Measurements from ENCODE around the gene WIZ. TPM values are rescaled to one million over a fixed set of nuclear protein-coding genes. Genes with fewer than 3 reads are reported as not detected.

The WIZ gene
- total RNA-seq, 4 donors from 2014 or later = 36.1 to 74.3 (median 50.3) TPM

GRCh38 chr19:15371119-15371518 lies 78.6 kb downstream of the WIZ start:
- Histone ChIP-seq H3K4me3 (no peak overlapping the region), H3K9me3 (no peaks in the 10 kb centered on the region), H3K27ac (replicated peaks in 1 of 4) (no peak overlapping the region), H3K36me3 (peaks cover 69 to 85% (median 80%) of the 10 kb centered on the region in 4 donors), H3K4me1 (peaks cover 30 to 48% (median 35%) of the 10 kb centered on the region in 4 donors), H3K27me3 (no peaks in the 10 kb centered on the region)
- no peak for TF ChIP-seq CTCF (IDR thresholded peaks at IDR 0.05)
- no peak for TF ChIP-seq POLR2A (IDR thresholded peaks at IDR 0.05; ENCODE audit: low read depth)
- TF ChIP-seq POLR2AphosphoS5 (IDR thresholded peaks at IDR 0.05) = no peak
- no peak for TF ChIP-seq EP300 (IDR thresholded peaks at IDR 0.05)
- WGBS = 93% methylated on average over 7 of the region's 7 CpGs
- intact Hi-C loops (cut with DNase I) = no loop called here
- DNase-seq (ENCODE audit: extremely low spot score) = no peak

Small RNAs within 50 kb of the gene (small RNA-seq; reads per million reads assigned to genes)
- 0 reads per million in 3 donors for gene MIR1470

Other genes starting within 250 kb of the WIZ start
- 10 to 100 TPM; 19.9 to 78.7 (median 49.1) TPM for gene NOTCH3, start 249.0 kb downstream of the WIZ start, total RNA-seq
- gene EPHX3, start 217.5 kb downstream of the WIZ start, total RNA-seq = 1 to 10 TPM in 1 of 4 donors, not detected in 3; 1.6 TPM
- 10 to 100 TPM; 34.1 to 48.1 (median 37.5) TPM for gene BRD4, start 117.4 kb downstream of the WIZ start, total RNA-seq
- gene AKAP8, start 70.2 kb downstream of the WIZ start, total RNA-seq = 10 to 100 TPM; 25.2 to 34.3 (median 29.6) TPM
- gene AKAP8L, start 31.0 kb downstream of the WIZ start, total RNA-seq = 10 to 100 TPM; 52.8 to 87.8 (median 69.4) TPM
- 1 to 10 TPM; 2.5 to 3.9 (median 2.8) TPM for gene RASAL3, start 14.6 kb upstream of the WIZ start, total RNA-seq
- not detected for gene PGLYRP2, start 29.5 kb upstream of the WIZ start, total RNA-seq
- not detected for gene CYP4F22, start 58.6 kb upstream of the WIZ start, total RNA-seq
- not detected for gene CYP4F8, start 165.3 kb upstream of the WIZ start, total RNA-seq
- gene CYP4F3, start 190.9 kb upstream of the WIZ start, total RNA-seq = under 1 TPM in 2 of 4 donors, not detected in 2; 0.06 to 0.66 TPM
- 1 to 10 TPM; 3.5 to 4.2 (median 3.7) TPM for gene CYP4F12, start 223.1 kb upstream of the WIZ start, total RNA-seq

All from esophagus muscularis mucosa (tissue), 4 donors.